SH-SY5Y (cell line): ENCODE measurements around the gene KMT2D.

Source experiments
- GATA2 ChIP-seq: IDR thresholded peaks from 2 replicates; pipeline ENCODE4 v1.6.1; 2011; ENCODE audit warnings: mild to moderate bottlenecking, low read depth, low read length
- GATA3 ChIP-seq: IDR thresholded peaks from 2 replicates; pipeline ENCODE4 v1.6.1; 2011; ENCODE audit warnings: low read depth, mild to moderate bottlenecking, low read length, moderate library complexity

DNA sequence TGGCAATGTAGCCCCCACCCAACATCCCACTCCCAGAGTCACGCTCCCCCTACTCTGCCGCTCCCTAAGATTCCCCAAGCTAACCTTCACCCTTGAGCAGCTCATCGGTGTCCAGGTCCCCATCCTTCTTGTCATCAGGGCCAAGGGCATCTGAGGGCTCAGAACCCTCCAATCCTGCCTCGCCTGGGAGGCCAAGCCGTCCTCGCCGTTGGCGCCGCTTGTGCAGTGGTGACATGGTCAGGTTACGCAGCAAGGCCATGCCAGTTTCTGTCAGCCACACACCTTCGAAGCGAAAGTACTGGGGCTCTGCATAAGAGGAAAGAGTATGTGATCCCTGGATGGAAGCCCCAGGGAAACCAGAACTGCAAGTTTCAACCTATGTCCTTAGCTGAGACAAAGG lies 15.9 kb downstream of the KMT2D start:
- TF ChIP-seq GATA2 (no peak), GATA3 (no peak)
